H1 (cell line): ENCODE results near the gene LRRC61. TPM values are rescaled to one million over a fixed set of nuclear protein-coding genes. Genes with fewer than 3 reads are reported as not detected.

Experiments
- CTCF ChIA-PET: fragments of 300-600 bp; sonication (Branson Sonifier 250); formaldehyde crosslinking; loops from one replicate; lab custom pipeline; 2021; ENCODE audit not compliant: partially characterized antibody; lab: Charles Lee
- POLR2A ChIA-PET: fragments of 300-600 bp; sonication (Branson Sonifier 250); formaldehyde crosslinking; loops from one replicate; lab custom pipeline; 2021; ENCODE audit warnings: inconsistent platforms; ENCODE audit not compliant: partially characterized antibody; lab: Charles Lee
- DNase-seq, 2 experiments: peaks; one replicate each; pipeline versions ENCODE4 v3.0.0 to v3.0.0-alpha.2; 2010 to 2022; ENCODE audit warnings: low spot score in 2 of 2, low read depth in 1 of 2, mixed read lengths in 1 of 2
- FAIRE-seq: peaks from 2 replicates; lab custom pipeline; 2011; peaks lifted over from hg19 to GRCh38; lab: Jason Lieb, UNC
- H2AFZ ChIP-seq: 2 replicates; pipeline ENCODE4 v1.8.1; 2012; ENCODE audit warnings: low read length, inconsistent platforms
- H2AK5ac ChIP-seq: 2 replicates; pipeline ENCODE4 v1.6.1; 2013; ENCODE audit warnings: low read depth, low read length
- H2BK120ac ChIP-seq: replicated peaks from 2 replicates; pipeline ENCODE3; 2013; ENCODE audit warnings: low read depth, low read length, inconsistent platforms
- H2BK12ac ChIP-seq: 2 replicates; pipeline ENCODE4 v1.6.1; 2013; ENCODE audit warnings: low read depth, low read length
- H2BK15ac ChIP-seq: 2 replicates; pipeline ENCODE4 v1.6.1; 2013; ENCODE audit warnings: low read length
- H2BK20ac ChIP-seq: 2 replicates; pipeline ENCODE4 v1.6.1; 2013; ENCODE audit warnings: low read length
- H2BK5ac ChIP-seq: 2 replicates; pipeline ENCODE4 v1.6.1; 2013; ENCODE audit warnings: low read depth, low read length
- H3K14ac ChIP-seq: 2 replicates; pipeline ENCODE4 v1.6.1; 2013; ENCODE audit warnings: inconsistent platforms; ENCODE audit not compliant: insufficient read length
- H3K18ac ChIP-seq: 2 replicates; pipeline ENCODE4 v1.6.1; 2013; ENCODE audit warnings: low read length; ENCODE audit errors: extremely low read depth
- H3K23ac ChIP-seq: 2 replicates; pipeline ENCODE4 v1.6.1; 2013; ENCODE audit warnings: inconsistent platforms; ENCODE audit not compliant: insufficient read length
- H3K23me2 ChIP-seq: 2 replicates; pipeline ENCODE4 v1.6.1; 2013; ENCODE audit warnings: low read depth, low read length
- H3K27ac ChIP-seq: 2 replicates; pipeline ENCODE4 v1.6.1; 2011; ENCODE audit warnings: low read depth, low read length, inconsistent platforms
- H3K27me3 ChIP-seq, 4 experiments: replicated peaks in 1 of 4; 1 replicate in 1 of 4; 2 replicates in 3 of 4; pipeline versions ENCODE4 v1.6.1 to v1.8.1; 2011 to 2013; ENCODE audit warnings: low read length in 3 of 4, mild to moderate bottlenecking in 3 of 4, inconsistent platforms in 2 of 4, mixed read lengths in 2 of 4, moderate library complexity in 1 of 4; ENCODE audit not compliant: control insufficient read depth in 3 of 4, insufficient read depth in 3 of 4; ENCODE audit errors: extremely low read depth in 1 of 4
- H3K36me3 ChIP-seq, 4 experiments: 2 replicates each; pipeline versions ENCODE4 v1.6.1 to v1.8.1; 2011 to 2013; ENCODE audit warnings: mild to moderate bottlenecking in 4 of 4, low read length in 3 of 4, moderate library complexity in 2 of 4, control low read depth in 1 of 4, inconsistent platforms in 1 of 4; ENCODE audit not compliant: insufficient read depth in 4 of 4, control insufficient read depth in 2 of 4
- H3K4ac ChIP-seq: replicated peaks from 2 replicates; pipeline ENCODE3; 2013; ENCODE audit warnings: low read length, low read depth, mixed read lengths, inconsistent platforms; ENCODE audit not compliant: insufficient read length
- H3K4me1 ChIP-seq, 4 experiments: replicated peaks in 1 of 4; 1 replicate in 1 of 4; 2 replicates in 3 of 4; pipeline versions ENCODE4 v1.6.1 to v1.8.1; 2011 to 2013; ENCODE audit warnings: low read length in 3 of 4, inconsistent platforms in 2 of 4, mixed read lengths in 1 of 4; ENCODE audit not compliant: insufficient read depth in 4 of 4, control insufficient read depth in 3 of 4
- H3K4me2 ChIP-seq, 2 experiments: 2 replicates each; pipeline versions ENCODE4 v1.6.1 to v1.8.1; 2011 to 2013; ENCODE audit warnings: low read depth in 2 of 2, low read length in 2 of 2, control low read depth in 1 of 2, inconsistent platforms in 1 of 2, mild to moderate bottlenecking in 1 of 2; ENCODE audit not compliant: insufficient read depth in 1 of 2
- H3K4me3 ChIP-seq, 4 experiments: fragments of 200-600, 300-600 bp in 1 of 4; sonication (generic), shearing (Covaris generic), sonication (Bioruptor Twin) in 1 of 4; 2 replicates each; pipeline versions ENCODE4 v1.5.1 to v1.8.1; 2011 to 2016; ENCODE audit warnings: low read length in 4 of 4, low read depth in 3 of 4, control low read depth in 2 of 4, inconsistent platforms in 2 of 4, mild to moderate bottlenecking in 2 of 4, mixed read lengths in 1 of 4, moderate library complexity in 1 of 4; ENCODE audit not compliant: insufficient read depth in 2 of 4; ENCODE audit errors: extremely low read depth in 1 of 4
- H3K56ac ChIP-seq: replicated peaks from 2 replicates; pipeline ENCODE3; 2013; ENCODE audit warnings: low read depth, mild to moderate bottlenecking, mixed read lengths, low read length, inconsistent platforms; ENCODE audit not compliant: insufficient read length
- H3K79me1 ChIP-seq: 2 replicates; pipeline ENCODE4 v1.6.1; 2013; ENCODE audit warnings: low read depth, low read length, control low read depth
- H3K79me2 ChIP-seq, 2 experiments: 2 replicates each; pipeline versions ENCODE4 v1.6.1 to v1.8.1; 2012 to 2013; ENCODE audit warnings: low read length in 2 of 2, mild to moderate bottlenecking in 2 of 2, inconsistent platforms in 1 of 2; ENCODE audit not compliant: insufficient read depth in 2 of 2, control insufficient read depth in 1 of 2
- H3K9ac ChIP-seq, 4 experiments: replicated peaks in 1 of 4; 1 replicate in 1 of 4; 2 replicates in 3 of 4; pipeline versions ENCODE4 v1.6.1 to v1.8.1; 2011 to 2013; ENCODE audit warnings: low read depth in 3 of 4, low read length in 3 of 4, control low read depth in 2 of 4, mild to moderate bottlenecking in 2 of 4, moderate library complexity in 2 of 4, inconsistent platforms in 1 of 4; ENCODE audit errors: extremely low read depth in 1 of 4
- H3K9me3 ChIP-seq, 2 experiments: 2 replicates each; pipeline versions ENCODE4 v1.6.1 to v1.8.1; 2012 to 2013; ENCODE audit warnings: mild to moderate bottlenecking in 2 of 2, moderate library complexity in 2 of 2, control low read depth in 1 of 2, inconsistent platforms in 1 of 2, low read depth in 1 of 2, low read length in 1 of 2, mixed read lengths in 1 of 2; ENCODE audit not compliant: insufficient read depth in 2 of 2
- H4K20me1 ChIP-seq, 2 experiments: replicated peaks in 1 of 2; 2 replicates each; pipeline versions ENCODE3 to v1.8.1; 2011 to 2013; ENCODE audit warnings: inconsistent platforms in 2 of 2, low read length in 2 of 2, mild to moderate bottlenecking in 1 of 2; ENCODE audit not compliant: insufficient read depth in 2 of 2, control insufficient read depth in 1 of 2
- H4K5ac ChIP-seq: 2 replicates; pipeline ENCODE4 v1.6.1; 2013; ENCODE audit warnings: low read length, low read depth, mixed read lengths, inconsistent platforms; ENCODE audit not compliant: insufficient read length
- H4K8ac ChIP-seq: 2 replicates; pipeline ENCODE4 v1.8.0; 2013; ENCODE audit warnings: mild to moderate bottlenecking, moderate library complexity, low read length, inconsistent platforms; ENCODE audit not compliant: insufficient read depth; ENCODE audit errors: extremely low read depth
- H4K91ac ChIP-seq: replicated peaks from 2 replicates; pipeline ENCODE3; 2013; ENCODE audit warnings: low read length, mixed read lengths, inconsistent platforms; ENCODE audit not compliant: insufficient read length
- BRCA1 ChIP-seq: IDR thresholded peaks from 2 replicates; pipeline ENCODE4 v1.6.1; 2012; ENCODE audit warnings: low read depth, low read length, improper control_type of control experiment
- SIRT6 ChIP-seq: IDR thresholded peaks from one replicate; pipeline ENCODE4 v1.7.1; 2012; ENCODE audit warnings: low read length, inconsistent platforms
- SRF ChIP-seq: IDR thresholded peaks from 2 replicates; pipeline ENCODE4 v1.6.1; 2011; ENCODE audit warnings: mild to moderate bottlenecking, low read depth, low read length, moderate library complexity
- WGBS, 2 experiments: shearing (Covaris generic) in 1 of 2; methylation state at CpG; one replicate each; pipeline versions ENCODE4 v1.1.6 to v1.1.7; 2013 to 2015; ENCODE audit warnings: low lambda C conversion rate in 2 of 2, mixed read lengths in 2 of 2, inconsistent platforms in 1 of 2, low coverage in 1 of 2, missing lambda C conversion rate in 1 of 2; ENCODE audit not compliant: insufficient replicate concordance in 2 of 2, insufficient coverage in 1 of 2, insufficient read length in 1 of 2; ENCODE audit errors: extremely low coverage in 1 of 2, missing lambda C conversion rate in 1 of 2; 5-methylcytosine and 5-hydroxymethylcytosine counted together
- polyA plus RNA-seq, 7 experiments: library from polyadenylated mRNA; depleted of rRNA in 3 of 7; stranded (reverse) in 5 of 7; unstranded in 2 of 7; fragments of >200 nt in 5 of 7; fragments of 200-250 nt in 2 of 7; gene quantifications; 1 replicate in 5 of 7; 2 replicates in 1 of 7; 4 replicates in 1 of 7; pipeline versions ENCODE4 v1.2.1 to v1.2.3, GENCODE V29; 2011 to 2013; ENCODE audit warnings: missing spikeins in 2 of 7, mixed read lengths in 2 of 7
- total RNA-seq: library from RNA; stranded (reverse); fragmentation: NEBNext Ultra II Directional; extraction: Animal tissue kit (Norgen Biotek cat#: 25700); gene quantifications from 2 replicates; pipeline ENCODE4 v1.2.1, GENCODE V29; 2021

Gene LRRC61
- total and polyA plus RNA-seq, 2 of the 8 experiments (the other 6 are each of a cell fraction or from before 2014, with no cell fraction given): 0.73 to 44.8 TPM

DNA sequence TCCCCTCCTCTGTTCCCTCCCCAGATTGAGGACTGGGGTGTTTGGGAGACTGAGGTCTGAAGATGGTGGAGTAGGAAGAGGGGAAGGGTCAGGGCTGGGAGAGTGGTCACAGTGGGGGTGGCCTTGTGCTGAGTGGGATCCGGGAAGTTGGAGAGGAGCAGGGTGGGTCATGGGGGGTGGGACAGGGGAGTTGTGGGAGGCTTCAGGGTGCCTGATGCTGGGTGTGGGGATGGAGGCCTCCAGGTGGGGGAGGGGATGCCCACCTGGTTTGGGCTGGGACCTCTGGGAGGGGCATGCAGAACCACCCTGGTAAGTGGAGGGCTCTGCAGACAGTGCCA is 58.6 kb downstream of the LRRC61 start:
- Histone ChIP-seq H3K18ac (peak overlapping the region; percentile 21; the same call in 1 of the 2 replicates), H3K4me3 (no peak overlapping the region), H3K23me2 (peaks cover 11% of the 10 kb centered on the region), H3K79me2 (peaks cover 0 to 64% of the 10 kb centered on the region in 2 experiments), H3K27ac (no peak overlapping the region), H3K4ac (peak overlapping the region; percentile 19), H3K56ac (no peak overlapping the region), H4K8ac (no peak overlapping the region), H3K23ac (no peak overlapping the region), H2BK15ac (0 out of 2 replicates have a peak overlapping the region, but pooled peaks have one; percentile 16), H2AFZ (no peak overlapping the region), H3K27me3 (no peaks in the 10 kb centered on the region), H2BK20ac (no peak overlapping the region), H4K5ac (peak overlapping the region; percentile 30), H3K9me3 (no peaks in the 10 kb centered on the region), H3K4me2 (peak overlapping the region in 1 of 2 experiments; percentile 94; a peak in 2 of 4 replicates), H3K4me1 (peaks cover 34 to 63% (median 44%) of the 10 kb centered on the region in 4 experiments), H4K91ac (peak overlapping the region; percentile 46), H3K36me3 (peaks cover 0 to 15% (median 0%) of the 10 kb centered on the region in 4 experiments; a peak in 2 of 8 replicates), H2BK12ac (0 out of 2 replicates have a peak overlapping the region, but pooled peaks have one; percentile 87), H2BK5ac (peak overlapping the region; percentile 85), H3K79me1 (peaks cover 18% of the 10 kb centered on the region), H2AK5ac (peak overlapping the region; percentile 66; the same call in 1 of the 2 replicates), H2BK120ac (no peak overlapping the region), H3K9ac (no peak overlapping the region; a peak in 1 of 7 replicates), H3K14ac (no peak overlapping the region), H4K20me1 (no peaks in the 10 kb centered on the region)
- CTCF ChIA-PET: no interaction called here
- DNase-seq (no peak), FAIRE-seq (no peak)
- no CpG with 5 or more reads among the region's 1 CpG for WGBS, 2 experiments
- no peak for TF ChIP-seq SRF
- TF ChIP-seq SIRT6: no peak
- TF ChIP-seq BRCA1: no peak
- POLR2A ChIA-PET: interaction anchor here (1.0 to 9.0 kb wide), 4 partner anchors 8 to 47 kb away, joined by 3 to 170 read pairs (median 60); partner anchors contain the start of gene REPIN1
